HG03521 (cell line): ENCODE data around the gene FAIM2.
"Not testable (repeated sequence)": the region's sequence is repeated elsewhere in the genome, so short reads cannot be mapped to it uniquely, and the experiment has no call there.

Source experiments
- ATAC-seq: cut with Tn5 transposase; IDR thresholded peaks from one replicate; pipeline ENCODE4 v1.9.1; 2021; ENCODE audit warnings: mild to moderate bottlenecking, moderate library complexity; ENCODE audit not compliant: unreplicated experiment

Gene FAIM2

GRCh38 chr12:49866859-49867569 lies 36.7 kb downstream of the FAIM2 start:
- ATAC-seq, result no peak

- no peak for ATAC-seq
These were observed 37.9 kb downstream of the FAIM2 start for GRCh38 chr12:49865782-49866135.

GRCh38 chr12:49865109-49865781 lies 38.5 kb downstream of the FAIM2 start:
- ATAC-seq, result no peak

- ATAC-seq, result no peak
These were observed 39.0 kb downstream of the FAIM2 start for GRCh38 chr12:49864798-49865090.

GRCh38 chr12:49863946-49864797 lies 39.5 kb downstream of the FAIM2 start:
- no peak for ATAC-seq

GRCh38 chr12:49860921-49861320 lies 42.8 kb downstream of the FAIM2 start:
- not testable (repeated sequence) for ATAC-seq

- ATAC-seq, result not testable (repeated sequence)
These were observed 47.8 kb downstream of the FAIM2 start for GRCh38 chr12:49855890-49856289.

- no peak for ATAC-seq
These were observed 48.7 kb downstream of the FAIM2 start for GRCh38 chr12:49854976-49855375.

- ATAC-seq, result no peak
These were observed 50.0 kb downstream of the FAIM2 start for GRCh38 chr12:49853671-49854070.

GRCh38 chr12:49847161-49847560 lies 56.5 kb downstream of the FAIM2 start:
- no peak for ATAC-seq

- ATAC-seq, result no peak
These were observed 57.7 kb downstream of the FAIM2 start for GRCh38 chr12:49846032-49846431.

GRCh38 chr12:49843876-49844437 lies 59.7 kb downstream of the FAIM2 start:
- no peak for ATAC-seq

GRCh38 chr12:49843411-49843810 lies 60.3 kb downstream of the FAIM2 start:
- ATAC-seq, result no peak

- peak; percentile 89 for ATAC-seq
These were observed 61.0 kb downstream of the FAIM2 start, which contains the start of gene BCDIN3D for GRCh38 chr12:49842519-49843352. Gene BCDIN3D (minus strand): TSS chr12:49843106. CDS start chr12:49843087, 19 bp downstream.

GRCh38 chr12:49838973-49839633 lies 64.6 kb downstream of the FAIM2 start:
- ATAC-seq, result no peak

GRCh38 chr12:49832836-49833421 lies 70.8 kb downstream of the FAIM2 start:
- no peak for ATAC-seq

GRCh38 chr12:49831717-49832116 lies 72.0 kb downstream of the FAIM2 start:
- no peak for ATAC-seq

- peak; percentile 83 for ATAC-seq
These were observed 75.3 kb downstream of the FAIM2 start, which contains the start of gene NCKAP5L for GRCh38 chr12:49828133-49829091. Gene NCKAP5L (minus strand): TSS chr12:49828413. CDS start chr12:49804044, 24,369 bp downstream.
